A549 (cell line): ENCODE results near the gene SNX25. TPM values are rescaled to one million over a fixed set of nuclear protein-coding genes. Genes with fewer than 3 reads are reported as not detected.
"Not testable (repeated sequence)": the region's sequence is repeated elsewhere in the genome, so short reads cannot be mapped to it uniquely, and the experiment has no call there.

Experiments
- ATAC-seq, 2 experiments: fragments of 200-7000 bp in 1 of 2; fragments of >200 bp in 1 of 2; cut with Nextera tagmentation in 1 of 2; cut with Tn5 transposase in 1 of 2; 3 replicates each; pipeline versions ENCODE4 v1.8.0 to v1.9.1; 2018 to 2020; ENCODE audit warnings: mild to moderate bottlenecking in 1 of 2, moderate library complexity in 1 of 2
- CTCF ChIA-PET: fragments of 300-600 bp; sonication (Branson Sonifier 250); formaldehyde crosslinking; extraction: SDS; loops from one replicate; lab custom pipeline; 2021; ENCODE audit warnings: antibody characterized with exemption, inconsistent platforms; lab: Yijun Ruan, JAX
- POLR2A ChIA-PET: fragments of 350-600 bp; formaldehyde crosslinking; extraction: SDS; loops from one replicate; lab custom pipeline; 2021; ENCODE audit warnings: antibody characterized with exemption, inconsistent platforms; lab: Yijun Ruan, JAX
- DNase-seq, 2 experiments: peaks; one replicate each; pipeline versions ENCODE4 v3.0.0 to v3.0.0-alpha.2; 2011 to 2016; ENCODE audit warnings: low read depth in 1 of 2, low spot score in 1 of 2
- FAIRE-seq: peaks from 2 replicates; lab custom pipeline; 2011; peaks lifted over from hg19 to GRCh38; lab: Jason Lieb, UNC
- H3K27ac ChIP-seq, 2 experiments: fragments of >200 bp; sonication (Bioruptor Twin); formaldehyde crosslinking; 3 replicates each; pipeline ENCODE4 v1.5.1; 2016 to 2017
- H3K4me1 ChIP-seq: fragments of >200 bp; sonication (Bioruptor Twin); formaldehyde crosslinking; 3 replicates; pipeline ENCODE4 v1.6.1; 2016
- H3K4me2 ChIP-seq: fragments of >200 bp; sonication (Bioruptor Twin); formaldehyde crosslinking; 3 replicates; pipeline ENCODE4 v1.6.1; 2016
- H3K4me3 ChIP-seq: fragments of >200 bp; sonication (Bioruptor Twin); formaldehyde crosslinking; 3 replicates; pipeline ENCODE4 v1.5.1; 2016
- H3K9me3 ChIP-seq: fragments of >200 bp; sonication (Bioruptor Twin); formaldehyde crosslinking; 3 replicates; pipeline ENCODE4 v1.6.1; 2016
- CBX8 ChIP-seq: fragments of 200-600 bp; sonication (generic); IDR thresholded peaks from 2 replicates; pipeline ENCODE4 v1.6.1; 2016
- CEBPB ChIP-seq, 2 experiments: fragments of >200 bp in 1 of 2; sonication (Bioruptor Twin) in 1 of 2; formaldehyde crosslinking in 1 of 2; IDR thresholded peaks; 2 replicates each; pipeline ENCODE4 v1.6.1; 2012 to 2016
- CHD4 ChIP-seq: fragments of 200-600 bp; sonication (generic); IDR thresholded peaks from 2 replicates; pipeline ENCODE4 v1.6.1; 2016; ENCODE audit warnings: antibody characterized with exemption, mild to moderate bottlenecking, borderline replicate concordance
- ESRRA ChIP-seq: fragments of 150-350 bp; IDR thresholded peaks from 2 replicates; pipeline ENCODE4 v1.6.1; 2014; ENCODE audit warnings: mild to moderate bottlenecking, low read length, borderline replicate concordance
- FOSL2 ChIP-seq, 2 experiments: fragments of 450-650 bp in 1 of 2; fragments of >200 bp in 1 of 2; sonication (Bioruptor Twin) in 1 of 2; formaldehyde crosslinking; IDR thresholded peaks; 2 replicates each; pipeline versions ENCODE4 v1.5.0 to v1.6.1; 2016 to 2020; ENCODE audit warnings: mild to moderate bottlenecking in 1 of 2, moderate library complexity in 1 of 2
- HOXA7 ChIP-seq: fragments of 250-450 bp; sonication (Bioruptor Pico); IDR thresholded peaks from 2 replicates; pipeline ENCODE4 v1.5.0; 2020; ENCODE audit warnings: mild to moderate bottlenecking, moderate library complexity
- HOXB5 ChIP-seq: fragments of 250-450 bp; sonication (Bioruptor Pico); IDR thresholded peaks from 2 replicates; pipeline ENCODE4 v1.5.0; 2020; ENCODE audit warnings: mild to moderate bottlenecking, moderate library complexity
- MAZ ChIP-seq: fragments of 150-350 bp; IDR thresholded peaks from 2 replicates; pipeline ENCODE4 v1.6.1; 2014; ENCODE audit warnings: antibody characterized with exemption, low read depth, low read length, borderline replicate concordance
- MYC ChIP-seq: IDR thresholded peaks from 2 replicates; pipeline ENCODE4 v1.6.1; 2012; ENCODE audit warnings: mild to moderate bottlenecking, inconsistent platforms, low read length, improper control_type of control experiment, borderline replicate concordance
- NR3C1 ChIP-seq: fragments of >200 bp; sonication (Bioruptor Twin); formaldehyde crosslinking; IDR thresholded peaks from 3 replicates; pipeline ENCODE4 v1.6.1; 2017
- POLR2A ChIP-seq: IDR thresholded peaks from 2 replicates; pipeline ENCODE4 v1.6.1; 2012; ENCODE audit warnings: mild to moderate bottlenecking, low read length
- RCOR1 ChIP-seq: fragments of 150-350 bp; IDR thresholded peaks from 2 replicates; pipeline ENCODE4 v1.6.1; 2014; ENCODE audit warnings: antibody characterized with exemption, low read length, low read depth
- RFX5 ChIP-seq: fragments of 450-650 bp; IDR thresholded peaks from 2 replicates; pipeline ENCODE4 v1.7.1; 2014; ENCODE audit warnings: antibody characterized with exemption, mild to moderate bottlenecking, moderate library complexity
- TP53 ChIP-seq: fragments of 250-450 bp; sonication (Bioruptor Pico); IDR thresholded peaks from 2 replicates; pipeline ENCODE4 v1.5.0; 2021; ENCODE audit warnings: mild to moderate bottlenecking, moderate library complexity
- ZFP36 ChIP-seq: fragments of 450-650 bp; IDR thresholded peaks from 2 replicates; pipeline ENCODE4 v1.6.1; 2014; ENCODE audit warnings: borderline replicate concordance; ENCODE audit not compliant: partially characterized antibody
- ZNF302 ChIP-seq: fragments of 250-450 bp; sonication (Bioruptor Pico); IDR thresholded peaks from 2 replicates; pipeline ENCODE4 v1.9.0; 2021; ENCODE audit warnings: inconsistent platforms, mild to moderate bottlenecking, moderate library complexity
- WGBS: methylation state at CpG from one replicate; pipeline ENCODE4 v1.1.6; 2017; ENCODE audit errors: missing lambda C conversion rate; 5-methylcytosine and 5-hydroxymethylcytosine counted together
- polyA plus RNA-seq, 4 experiments: library from polyadenylated mRNA; depleted of rRNA in 3 of 4; stranded (reverse); fragments of >200 nt; fragmentation: RNase III in 1 of 4; extraction: RNeasy Plus Mini Kit Qiagen cat#74134 plus additional on column Dnase treatment in 1 of 4; gene quantifications; 2 replicates in 3 of 4; 3 replicates in 1 of 4; pipeline ENCODE4 v1.2.3, GENCODE V29; 2011 to 2017
- TF ChIP-seq, protein P1 (sequence below): fragments of 250-450 bp; sonication (Bioruptor Pico); IDR thresholded peaks from 2 replicates; pipeline ENCODE4 v1.5.0; 2020; ENCODE audit warnings: low read depth, mild to moderate bottlenecking, moderate library complexity
- TF ChIP-seq, protein P2 (sequence below): IDR thresholded peaks from 2 replicates; pipeline ENCODE4 v1.6.1; 2012; ENCODE audit warnings: low read depth, borderline replicate concordance
- TF ChIP-seq, protein P3 (sequence below): fragments of 150-350 bp; IDR thresholded peaks from 2 replicates; pipeline ENCODE4 v1.6.1; 2014; ENCODE audit warnings: low read depth, mild to moderate bottlenecking, low read length
- TF ChIP-seq, protein P4 (sequence below): fragments of >200 bp; sonication (Bioruptor Twin); formaldehyde crosslinking; IDR thresholded peaks from 3 replicates; pipeline ENCODE4 v1.5.1; 2016

The SNX25 gene
- polyA plus RNA-seq, 2 of the 4 experiments (the other 2 are of a cell fraction): 10.1 to 13.0 TPM

DNA sequence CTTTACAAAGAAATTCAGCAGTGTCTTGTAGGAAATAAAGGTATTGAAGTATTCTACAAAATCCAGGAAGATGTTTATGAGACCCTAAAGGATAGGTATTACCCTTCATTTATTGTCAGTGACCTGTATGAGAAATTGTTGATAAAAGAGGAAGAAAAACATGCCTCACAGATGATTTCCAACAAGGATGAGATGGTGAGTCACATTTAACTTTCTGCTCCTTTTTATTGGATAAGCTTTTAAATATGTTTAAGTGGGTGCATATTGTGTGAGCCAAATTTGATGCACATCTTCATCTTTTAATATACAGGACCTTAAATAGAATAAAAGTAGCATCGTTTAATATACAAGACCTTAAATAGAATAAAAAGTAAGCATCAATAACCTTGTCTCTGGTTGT lies 114.2 kb downstream of the SNX25 start:
- 91% methylated on average over 1 of the region's 1 CpG for WGBS
- Histone ChIP-seq H3K4me3 (no peak overlapping the region), H3K9me3 (no peaks in the 10 kb centered on the region), H3K27ac (no peak overlapping the region), H3K4me2 (no peak overlapping the region), H3K4me1 (peaks cover 6% of the 10 kb centered on the region; the same call in 2 of the 3 replicates)
- no peak for TF ChIP-seq MYC
- no peak for ATAC-seq
- ChIA-PET CTCF (no interaction called here), POLR2A (no interaction called here)
- FAIRE-seq: no peak
- DNase-seq: no peak

DNA sequence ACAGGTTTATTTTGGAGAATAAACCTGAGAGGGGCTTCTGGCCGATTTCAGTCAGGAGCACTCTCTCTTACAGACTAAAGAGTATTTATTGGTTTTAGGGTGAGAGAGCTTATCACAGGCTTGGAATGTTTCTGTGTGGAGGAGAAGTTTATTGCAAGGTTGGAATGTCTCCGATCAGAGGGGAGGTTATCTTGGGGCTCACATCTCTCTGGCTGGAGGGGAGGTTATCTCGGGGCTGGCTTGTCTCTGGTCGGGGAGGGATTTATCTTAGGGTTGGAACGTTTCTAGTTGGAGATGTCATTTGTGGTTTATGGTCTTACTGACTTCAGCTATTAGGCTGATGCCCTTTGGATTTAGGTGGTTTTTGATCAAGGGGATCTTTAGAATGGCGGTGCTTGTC lies 115.0 kb downstream of the SNX25 start:
- H3K9me3 ChIP-seq, H3K27ac ChIP-seq, POLR2A ChIA-PET, H3K4me1 ChIP-seq, DNase-seq, H3K4me2 ChIP-seq, FAIRE-seq, H3K4me3 ChIP-seq, ATAC-seq: not testable (repeated sequence)
- WGBS: 75% methylated on average over 6 of the region's 6 CpGs
- CTCF ChIA-PET: interaction anchor here (1.0 to 1.2 kb wide), 2 partner anchors 11 to 27 kb away, joined by 3 to 4 read pairs; no protein-coding TSS in a partner anchor

DNA sequence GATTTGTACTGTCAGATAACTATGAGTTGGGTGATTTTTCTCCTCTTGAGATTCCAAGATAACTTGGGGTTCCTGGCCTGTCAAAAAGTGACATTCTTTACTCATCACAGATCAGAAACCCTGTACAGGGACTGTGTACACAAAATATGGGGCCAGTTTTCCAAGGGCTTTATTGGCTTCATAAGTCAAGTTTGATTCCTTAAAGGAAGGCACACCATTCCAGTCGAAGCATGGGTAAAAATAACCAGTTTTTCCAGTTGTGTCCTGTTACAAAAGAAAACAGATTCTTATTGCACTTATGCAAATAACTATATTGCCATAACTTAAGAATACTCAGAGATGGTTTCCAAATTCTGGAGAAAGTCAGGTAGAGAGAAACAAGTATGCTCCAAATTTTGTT lies 116.3 kb downstream of the SNX25 start:
- H3K4me3 ChIP-seq, H3K27ac ChIP-seq, POLR2A ChIA-PET, H3K9me3 ChIP-seq, DNase-seq, ATAC-seq, FAIRE-seq, H3K4me1 ChIP-seq, H3K4me2 ChIP-seq, CTCF ChIA-PET: not testable (repeated sequence)
- WGBS: 50% methylated on average over 1 of the region's 1 CpG

DNA sequence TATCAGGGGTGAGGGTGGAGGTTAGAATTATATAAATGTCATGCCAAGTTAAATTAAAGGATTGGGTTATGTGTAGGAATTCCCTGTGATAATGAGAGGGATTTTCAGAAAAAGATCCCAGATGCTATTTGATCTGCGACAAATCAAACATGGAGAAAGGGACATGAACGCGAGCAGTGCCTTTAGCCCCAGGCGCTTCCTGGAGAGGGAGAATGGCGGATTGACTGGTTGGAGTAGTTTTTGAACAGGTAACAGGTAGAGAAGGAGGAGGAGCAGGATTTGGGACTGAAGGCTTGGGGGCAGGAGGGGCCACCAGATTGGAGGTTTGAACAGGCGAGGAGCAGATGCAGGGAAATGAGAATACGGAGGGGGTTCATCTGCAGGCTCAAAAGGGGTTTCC lies 119.2 kb downstream of the SNX25 start:
- FAIRE-seq: no peak
- H3K4me3 ChIP-seq: no peak overlapping the region
- no peak overlapping the region for H3K27ac ChIP-seq
- H3K4me2 ChIP-seq: no peak overlapping the region
- CTCF ChIA-PET: no interaction called here
- H3K9me3 ChIP-seq: no peaks in the 10 kb centered on the region
- TF ChIP-seq ESRRA (no peak), CEBPB (IDR thresholded peaks at IDR 0.05) (no peak), HOXA7 (no peak), FOSL2 (IDR thresholded peaks at IDR 0.05) (no peak), FOSL2 (CRISPR knock-in tag; IDR thresholded peaks at IDR 0.05) (no peak), ZFP36 (no peak), NR3C1 (no peak), RCOR1 (no peak), HOXB5 (CRISPR knock-in tag) (no peak), TP53 (CRISPR knock-in tag) (no peak), MAZ (no peak), ZNF302 (no peak), CBX8 (no peak), POLR2A (no peak), RFX5 (no peak), CHD4 (no peak)
- TF ChIP-seq, protein P1, sequence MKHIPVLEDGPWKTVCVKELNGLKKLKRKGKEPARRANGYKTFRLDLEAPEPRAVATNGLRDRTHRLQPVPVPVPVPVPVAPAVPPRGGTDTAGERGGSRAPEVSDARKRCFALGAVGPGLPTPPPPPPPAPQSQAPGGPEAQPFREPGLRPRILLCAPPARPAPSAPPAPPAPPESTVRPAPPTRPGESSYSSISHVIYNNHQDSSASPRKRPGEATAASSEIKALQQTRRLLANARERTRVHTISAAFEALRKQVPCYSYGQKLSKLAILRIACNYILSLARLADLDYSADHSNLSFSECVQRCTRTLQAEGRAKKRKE (CRISPR knock-in tag): no peak
- TF ChIP-seq, protein P2, sequence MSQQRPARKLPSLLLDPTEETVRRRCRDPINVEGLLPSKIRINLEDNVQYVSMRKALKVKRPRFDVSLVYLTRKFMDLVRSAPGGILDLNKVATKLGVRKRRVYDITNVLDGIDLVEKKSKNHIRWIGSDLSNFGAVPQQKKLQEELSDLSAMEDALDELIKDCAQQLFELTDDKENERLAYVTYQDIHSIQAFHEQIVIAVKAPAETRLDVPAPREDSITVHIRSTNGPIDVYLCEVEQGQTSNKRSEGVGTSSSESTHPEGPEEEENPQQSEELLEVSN: no peak
- TF ChIP-seq, protein P3, sequence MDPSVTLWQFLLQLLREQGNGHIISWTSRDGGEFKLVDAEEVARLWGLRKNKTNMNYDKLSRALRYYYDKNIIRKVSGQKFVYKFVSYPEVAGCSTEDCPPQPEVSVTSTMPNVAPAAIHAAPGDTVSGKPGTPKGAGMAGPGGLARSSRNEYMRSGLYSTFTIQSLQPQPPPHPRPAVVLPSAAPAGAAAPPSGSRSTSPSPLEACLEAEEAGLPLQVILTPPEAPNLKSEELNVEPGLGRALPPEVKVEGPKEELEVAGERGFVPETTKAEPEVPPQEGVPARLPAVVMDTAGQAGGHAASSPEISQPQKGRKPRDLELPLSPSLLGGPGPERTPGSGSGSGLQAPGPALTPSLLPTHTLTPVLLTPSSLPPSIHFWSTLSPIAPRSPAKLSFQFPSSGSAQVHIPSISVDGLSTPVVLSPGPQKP: no peak
- TF ChIP-seq, protein P4, sequence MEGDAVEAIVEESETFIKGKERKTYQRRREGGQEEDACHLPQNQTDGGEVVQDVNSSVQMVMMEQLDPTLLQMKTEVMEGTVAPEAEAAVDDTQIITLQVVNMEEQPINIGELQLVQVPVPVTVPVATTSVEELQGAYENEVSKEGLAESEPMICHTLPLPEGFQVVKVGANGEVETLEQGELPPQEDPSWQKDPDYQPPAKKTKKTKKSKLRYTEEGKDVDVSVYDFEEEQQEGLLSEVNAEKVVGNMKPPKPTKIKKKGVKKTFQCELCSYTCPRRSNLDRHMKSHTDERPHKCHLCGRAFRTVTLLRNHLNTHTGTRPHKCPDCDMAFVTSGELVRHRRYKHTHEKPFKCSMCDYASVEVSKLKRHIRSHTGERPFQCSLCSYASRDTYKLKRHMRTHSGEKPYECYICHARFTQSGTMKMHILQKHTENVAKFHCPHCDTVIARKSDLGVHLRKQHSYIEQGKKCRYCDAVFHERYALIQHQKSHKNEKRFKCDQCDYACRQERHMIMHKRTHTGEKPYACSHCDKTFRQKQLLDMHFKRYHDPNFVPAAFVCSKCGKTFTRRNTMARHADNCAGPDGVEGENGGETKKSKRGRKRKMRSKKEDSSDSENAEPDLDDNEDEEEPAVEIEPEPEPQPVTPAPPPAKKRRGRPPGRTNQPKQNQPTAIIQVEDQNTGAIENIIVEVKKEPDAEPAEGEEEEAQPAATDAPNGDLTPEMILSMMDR: no peak
- TF ChIP-seq, all 56 proteins: peak for 0
- POLR2A ChIA-PET: no interaction called here
- DNase-seq (no peak), ATAC-seq (no peak)
- no peaks in the 10 kb centered on the region for H3K4me1 ChIP-seq
- 83% methylated on average over 7 of the region's 7 CpGs for WGBS

DNA sequence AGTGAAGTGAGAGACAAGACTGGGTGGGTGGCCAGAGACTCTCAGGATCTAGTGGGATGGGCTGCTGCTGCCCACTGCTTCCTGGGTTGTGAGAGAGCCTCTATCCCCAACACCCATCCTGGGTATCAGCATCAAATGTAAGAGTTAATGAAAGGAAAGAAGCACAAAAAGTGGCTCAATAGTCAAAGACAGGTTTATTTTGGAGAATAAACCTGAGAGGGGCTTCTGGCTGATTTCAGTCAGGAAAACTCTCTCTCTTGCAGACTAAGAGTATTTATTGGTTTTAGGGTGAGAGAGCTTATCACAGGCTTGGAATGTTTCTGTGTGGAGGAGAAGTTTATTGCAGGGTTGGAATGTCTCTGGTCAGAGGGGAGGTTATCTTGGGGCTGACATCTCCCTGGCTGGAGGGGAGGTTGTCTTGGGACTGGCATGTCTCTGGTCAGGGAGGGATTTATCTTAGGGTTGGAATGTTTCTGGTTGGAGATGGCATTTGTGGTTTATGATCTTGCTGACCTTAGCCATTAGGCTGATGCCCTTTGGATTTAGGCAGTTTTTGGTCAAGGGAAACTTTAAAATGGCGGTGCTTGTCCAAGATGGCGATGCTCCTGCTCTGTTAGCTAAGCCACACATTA lies 120.6 kb downstream of the SNX25 start:
- FAIRE-seq, H3K4me2 ChIP-seq, H3K27ac ChIP-seq, DNase-seq, H3K4me3 ChIP-seq, H3K9me3 ChIP-seq, POLR2A ChIA-PET, ATAC-seq, H3K4me1 ChIP-seq: not testable (repeated sequence)
- WGBS: 100% methylated on average over 2 of the region's 2 CpGs
- CTCF ChIA-PET: interaction anchor here (0.9 kb wide), 1 partner anchor 11 kb away, joined by 3 read pairs; no protein-coding TSS in a partner anchor
